Right ventricle myocardium superior (tissue), 1 donor: ENCODE results near the gene LRRTM4. TPM values are rescaled to one million over a fixed set of nuclear protein-coding genes. Genes with fewer than 3 reads are reported as not detected.
"Not testable (repeated sequence)": the region's sequence is repeated elsewhere in the genome, so short reads cannot be mapped to it uniquely, and the experiment has no call there.

ENCODE experiments used
- ATAC-seq: fragments of 200-7000 bp; cut with Tn5 transposase; one replicate; pipeline ENCODE4 v1.9.1; 2020; ENCODE audit warnings: mild to moderate bottlenecking; ENCODE audit not compliant: poor library complexity
- DNase-seq: peaks from one replicate; pipeline ENCODE4 v3.0.0-alpha.2; 2020
- intact Hi-C: fragments of 100-400 bp; cut with DNase I; formaldehyde crosslinking; loops from one replicate; pipeline ENCODE4 v1.11.2; 2022
- total RNA-seq: library from RNA; stranded (reverse); fragmentation: NEBNext Ultra II Directional; extraction: Animal tissue kit (Norgen Biotek cat#: 25700); gene quantifications from one replicate; pipeline ENCODE4 v1.2.1, GENCODE V29; 2021
- donor health status: DM: no; HTN: yes; CAD: no; lungs with severe emphysema.

Gene LRRTM4
- total RNA-seq, 1 donor from 2014 or later, result 0.70 TPM

- no peak for DNase-seq
- no peak for ATAC-seq
- intact Hi-C loops, result no loop called here
These were observed 402.8 kb downstream of the LRRTM4 start for GRCh38 chr2:77119333-77119732.

DNA sequence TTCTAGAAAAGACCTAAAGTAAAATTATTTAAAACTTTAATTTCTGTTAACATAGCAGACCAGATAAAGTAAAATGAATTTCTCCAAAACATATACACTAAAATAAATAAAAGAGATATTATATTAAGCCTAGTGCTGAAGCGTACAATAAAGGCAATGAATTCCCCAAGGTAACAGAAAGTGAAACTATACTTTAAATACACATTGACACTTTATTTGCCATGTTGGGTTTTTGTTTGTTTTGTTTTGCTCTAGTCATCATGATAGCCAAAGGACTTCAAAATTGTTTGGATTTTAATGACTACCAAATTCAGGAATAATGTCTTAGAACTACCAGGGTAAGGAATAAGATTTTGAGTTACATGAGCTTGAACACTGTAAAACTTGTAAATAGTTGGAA, 413.3 kb downstream of the LRRTM4 start:
- ATAC-seq (no peak), DNase-seq (no peak)
- intact Hi-C loops, result no loop called here

DNA sequence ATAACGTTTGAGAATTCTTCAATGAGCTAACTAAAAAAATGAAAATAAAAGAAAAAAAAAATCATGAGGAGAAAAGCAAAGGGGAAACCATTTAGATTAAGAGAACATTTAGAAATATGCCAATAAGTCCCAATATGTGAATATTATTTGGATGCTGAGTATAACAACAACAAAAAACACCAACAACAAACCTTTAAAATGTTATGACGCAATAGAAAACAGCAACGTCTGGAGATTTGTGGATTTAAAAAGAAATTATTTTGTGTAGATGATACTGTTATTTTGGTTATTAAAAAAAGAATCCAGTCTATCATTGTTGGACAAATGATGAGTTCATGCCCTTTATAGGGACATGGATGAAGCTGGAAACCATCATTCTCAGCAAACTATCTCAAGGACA, 417.2 kb downstream of the LRRTM4 start:
- no peak for ATAC-seq
- intact Hi-C loops, result no loop called here

GRCh38 chr2:77104554-77104953, 417.6 kb downstream of the LRRTM4 start:
- ATAC-seq, result no peak
- no peak for DNase-seq
- intact Hi-C loops, result no loop called here

More for the DNA sequence above, 417.2 kb downstream of the LRRTM4 start:
- DNase-seq, result no peak

GRCh38 chr2:77102927-77103326, 419.2 kb downstream of the LRRTM4 start:
- ATAC-seq (no peak), DNase-seq (no peak)
- intact Hi-C loops, result no loop called here

DNA sequence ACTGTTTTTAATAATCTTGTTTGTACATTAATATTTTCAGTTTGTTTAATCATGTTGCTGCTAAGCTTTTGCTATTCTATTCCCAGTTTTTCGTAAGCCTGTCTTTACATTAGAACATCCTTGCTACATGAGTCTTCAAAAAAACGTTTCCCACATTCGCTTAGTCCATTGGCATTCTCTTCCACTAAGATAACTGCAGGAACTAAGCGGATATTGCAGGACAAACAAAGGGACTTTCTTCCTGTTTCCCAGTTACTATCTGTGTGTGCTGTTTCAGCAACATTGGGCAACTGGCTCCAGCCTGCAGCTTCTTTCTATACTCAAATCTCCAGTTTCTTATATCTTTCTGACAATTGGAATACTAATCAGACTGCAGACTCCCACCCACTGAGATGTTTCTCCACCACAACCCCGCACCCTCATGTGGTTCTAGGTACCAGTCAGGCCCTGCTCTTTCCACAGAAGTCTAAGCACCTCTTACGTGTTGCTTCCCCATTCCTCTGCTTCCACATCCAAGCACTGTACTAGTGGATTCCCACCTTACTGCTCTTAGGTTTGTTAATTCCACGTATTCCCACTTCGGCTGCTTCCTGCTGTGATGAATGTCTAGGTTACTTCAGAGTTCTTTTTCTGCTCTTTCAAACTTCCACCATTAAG, 420.3 kb downstream of the LRRTM4 start:
- intact Hi-C loops, result no loop called here
- no peak for ATAC-seq

GRCh38 chr2:77099961-77100360, 422.2 kb downstream of the LRRTM4 start:
- no peak for ATAC-seq
- intact Hi-C loops, result no loop called here
- no peak for DNase-seq

More for the DNA sequence above, 420.3 kb downstream of the LRRTM4 start:
- no peak for DNase-seq

DNA sequence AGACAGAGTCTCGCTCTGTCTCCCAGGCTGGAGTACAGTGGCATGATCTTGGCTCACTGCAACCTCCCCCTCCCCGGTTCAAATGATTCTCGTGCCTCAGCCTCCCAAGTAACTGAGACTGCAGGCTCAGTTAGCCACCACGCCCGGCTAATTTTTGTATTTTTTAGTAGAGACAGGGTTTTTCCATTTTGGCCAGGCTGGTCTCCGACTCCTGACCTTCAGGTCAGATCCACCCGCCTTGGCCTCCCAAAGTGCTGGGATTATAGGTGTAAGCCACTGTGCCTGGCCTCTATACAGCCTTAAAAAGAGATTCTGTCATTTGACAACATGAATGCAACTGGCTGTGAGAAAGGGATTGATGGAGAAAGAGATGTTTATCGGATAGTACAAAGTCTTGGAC, 426.7 kb downstream of the LRRTM4 start:
- ATAC-seq, DNase-seq, intact Hi-C loops: not testable (repeated sequence)

DNA sequence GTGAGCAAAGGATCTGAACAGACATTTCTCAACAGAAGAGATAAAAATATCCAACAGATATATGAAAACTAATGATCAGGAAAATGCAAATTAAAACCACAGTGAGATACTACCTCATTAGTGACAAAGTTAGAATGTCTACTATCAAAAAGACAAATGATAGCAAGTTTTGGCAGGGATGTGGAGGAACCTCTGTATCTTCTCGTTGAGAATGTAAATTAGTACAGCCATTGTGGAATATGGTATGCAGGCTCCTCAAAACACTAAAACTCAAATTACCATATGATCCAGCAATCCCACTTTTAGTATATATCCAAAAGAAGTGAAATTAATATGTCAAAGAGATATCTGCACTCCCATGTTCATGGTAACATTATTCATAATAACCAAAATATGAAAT, 427.1 kb downstream of the LRRTM4 start:
- ATAC-seq (no peak), DNase-seq (no peak)
- intact Hi-C loops, result no loop called here

- DNase-seq, intact Hi-C loops, ATAC-seq: not testable (repeated sequence)
These were observed 433.8 kb downstream of the LRRTM4 start for GRCh38 chr2:77088424-77088823.

DNA sequence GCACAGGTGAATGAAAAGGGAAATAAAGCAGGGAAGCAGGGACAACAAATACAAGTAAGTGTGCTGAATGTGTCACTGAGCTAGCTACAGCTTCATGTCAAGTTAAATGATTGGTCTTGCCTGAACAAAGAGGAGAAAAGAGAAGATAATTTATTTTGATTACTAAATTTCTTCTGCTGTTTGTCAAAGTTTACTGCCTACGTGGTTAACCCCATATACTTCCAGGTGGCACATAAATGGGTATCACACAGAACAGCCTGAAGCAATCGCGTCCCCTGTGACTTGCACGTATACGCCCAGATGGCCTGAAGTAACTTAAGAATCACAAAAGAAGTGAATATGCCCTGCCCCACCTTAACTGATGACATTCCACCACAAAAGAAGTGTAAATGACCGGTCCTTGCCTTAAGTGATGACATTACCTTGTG, 434.2 kb downstream of the LRRTM4 start:
- no peak for ATAC-seq
- DNase-seq, result no peak
- intact Hi-C loops, result no loop called here

- DNase-seq, result no peak
- intact Hi-C loops, result no loop called here
- ATAC-seq, result no peak
These were observed 435.7 kb downstream of the LRRTM4 start for GRCh38 chr2:77086478-77086877.

DNA sequence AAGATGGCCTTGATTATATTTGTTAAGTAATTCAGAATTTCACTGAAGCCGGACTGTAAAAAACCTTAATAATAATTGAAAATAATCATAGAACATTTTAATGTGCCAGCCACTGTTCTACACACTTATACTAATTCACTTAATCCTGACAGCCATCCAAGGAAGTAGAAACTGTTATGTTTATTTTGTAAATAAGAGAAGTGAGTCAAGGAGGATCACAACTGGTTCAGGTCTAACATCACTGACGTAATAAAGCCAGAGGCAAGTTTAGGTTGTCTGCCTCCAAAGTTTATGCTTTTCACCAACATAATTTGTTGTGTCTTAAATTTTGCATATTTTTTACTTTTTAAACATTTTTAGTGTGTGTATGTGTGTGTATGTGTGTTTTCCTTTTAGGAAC, 436.1 kb downstream of the LRRTM4 start:
- no peak for DNase-seq
- ATAC-seq, result no peak
- intact Hi-C loops, result no loop called here

DNA sequence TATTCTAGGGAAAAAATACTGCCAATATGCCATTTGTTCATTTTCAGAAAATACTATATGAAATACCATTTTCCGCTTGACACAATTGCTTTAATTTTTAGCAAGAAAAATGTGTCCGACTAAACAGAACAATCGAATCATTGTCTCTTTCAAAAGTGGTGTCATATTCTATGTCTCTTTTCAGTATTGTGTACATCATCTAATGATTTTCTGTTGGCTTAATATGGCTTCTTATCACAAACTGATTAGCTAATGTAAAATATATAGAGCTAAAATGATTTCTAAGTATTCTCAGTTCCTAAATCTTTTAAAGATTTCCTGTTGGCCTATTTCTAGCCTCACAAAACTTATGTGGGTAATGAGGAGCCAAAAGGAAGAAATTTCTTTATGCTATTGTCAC, 436.6 kb downstream of the LRRTM4 start:
- intact Hi-C loops, result no loop called here
- no peak for DNase-seq
- ATAC-seq, result no peak

- ATAC-seq (no peak), DNase-seq (no peak)
- intact Hi-C loops, result no loop called here
These were observed 440.6 kb downstream of the LRRTM4 start for GRCh38 chr2:77081597-77081996.

DNA sequence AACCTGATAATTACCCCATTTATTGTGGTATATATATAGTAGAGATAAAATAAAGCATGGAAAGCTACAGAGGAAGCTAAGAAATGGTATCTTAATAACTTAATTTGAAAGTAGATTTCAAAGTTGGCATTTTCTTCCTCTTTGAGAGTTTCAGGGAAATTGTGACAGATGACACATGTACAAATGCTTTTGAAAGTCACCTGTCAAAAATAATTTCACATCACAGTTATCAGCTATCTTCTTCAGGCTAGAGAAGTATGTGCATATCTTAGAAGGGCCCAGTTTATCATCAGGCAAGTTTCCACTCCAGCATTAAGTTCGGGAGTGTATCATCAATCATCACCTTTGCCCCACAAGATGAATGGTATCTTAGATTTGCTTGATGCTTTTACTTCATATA, 457.9 kb downstream of the LRRTM4 start:
- no peak for ATAC-seq
- DNase-seq, result no peak
- intact Hi-C loops, result no loop called here

GRCh38 chr2:77054938-77055337, 467.2 kb downstream of the LRRTM4 start:
- ATAC-seq (no peak), DNase-seq (no peak)
- intact Hi-C loops, result no loop called here

GRCh38 chr2:77046339-77046738, 475.8 kb downstream of the LRRTM4 start:
- intact Hi-C loops, result no loop called here
- no peak for DNase-seq
- no peak for ATAC-seq

- ATAC-seq, DNase-seq, intact Hi-C loops: not testable (repeated sequence)
These were observed 476.7 kb downstream of the LRRTM4 start for GRCh38 chr2:77045456-77045855.

DNA sequence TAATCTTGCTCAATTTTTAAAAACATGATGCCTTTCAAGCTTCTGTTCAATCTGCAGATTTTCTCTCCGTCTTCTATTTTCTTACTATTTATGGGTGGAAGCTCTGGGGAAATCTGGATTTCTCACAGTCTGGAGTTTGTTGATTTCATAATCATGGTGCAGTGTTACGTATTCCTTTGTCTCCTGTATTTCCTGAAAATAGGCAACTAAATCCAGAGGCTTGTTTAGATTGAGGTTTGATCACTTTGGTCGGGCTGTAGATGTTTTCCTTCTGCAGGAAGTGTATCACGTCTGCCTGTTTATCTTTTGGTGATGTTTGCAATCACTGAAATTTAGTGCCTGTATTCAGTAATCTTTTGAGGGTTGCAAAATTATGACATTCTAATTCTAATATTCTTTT, 487.7 kb downstream of the LRRTM4 start:
- intact Hi-C loops, result no loop called here
- DNase-seq (no peak), ATAC-seq (no peak)

DNA sequence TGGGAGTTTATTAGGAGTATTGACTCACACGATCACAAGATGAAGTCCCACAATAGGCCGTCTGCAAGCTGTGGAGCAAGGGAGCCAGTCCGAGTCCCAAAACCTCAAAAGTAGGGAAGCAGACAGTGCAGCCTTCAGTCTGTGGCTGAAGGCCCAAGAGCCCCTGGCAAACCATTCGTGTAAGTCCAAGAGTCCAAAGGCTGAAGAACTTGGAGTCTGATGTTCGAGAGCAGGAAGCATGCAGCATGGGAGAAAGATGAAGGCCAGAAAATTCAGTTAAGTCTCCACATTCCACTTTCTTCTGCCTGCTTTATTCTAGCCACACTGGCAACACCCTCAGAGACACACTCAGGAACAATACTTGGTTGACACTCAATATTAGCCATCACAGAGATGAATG, 492.9 kb downstream of the LRRTM4 start:
- ATAC-seq, DNase-seq, intact Hi-C loops: not testable (repeated sequence)
